Naive thymus-derived CD8-positive, alpha-beta T cell (primary cell): ENCODE data around the gene AQP3. TPM values are rescaled to one million over a fixed set of nuclear protein-coding genes. Genes with fewer than 3 reads are reported as not detected.
"Not testable (repeated sequence)": the region's sequence is repeated elsewhere in the genome, so short reads cannot be mapped to it uniquely, and the experiment has no call there.

Experiments used
- ATAC-seq, 2 donors: fragments of 150-1000 bp; cut with Tn5 transposase in 1 of 2; sonication (Bioruptor Pico), chemical (Tn5 transposase) in 1 of 2; 1 replicate in 1 of 2; 2 replicates in 1 of 2; pipeline ENCODE4 v1.10.0; 2021; ENCODE audit warnings: mild to moderate bottlenecking in 2 of 2, moderate library complexity in 2 of 2
- POLR2A ChIA-PET: fragments of 350-600 bp; sonication (Branson Sonifier 250); formaldehyde crosslinking; loops from one replicate; lab custom pipeline; 2021; ENCODE audit warnings: antibody characterized with exemption; lab: Charles Lee
- DNase-seq, 10 donors: peaks; one replicate each; pipeline versions ENCODE4 v3.0.0 to v3.0.0-alpha.2; 2020 to 2022
- H3K27ac Mint-ChIP-seq, 10 donors: one replicate each; pipeline ENCODE4 v1.8.0; 2020 to 2022; ENCODE audit warnings: mild to moderate bottlenecking in 10 of 10, mixed read lengths in 10 of 10, moderate library complexity in 4 of 10, inconsistent platforms in 1 of 10
- H3K27me3 Mint-ChIP-seq, 5 donors: one replicate each; pipeline ENCODE4 v1.8.0; 2021 to 2022; ENCODE audit warnings: mixed read lengths in 5 of 5
- H3K36me3 Mint-ChIP-seq, 3 donors: one replicate each; pipeline ENCODE4 v1.8.0; 2020 to 2022; ENCODE audit warnings: mixed read lengths in 3 of 3, mild to moderate bottlenecking in 2 of 3, inconsistent platforms in 1 of 3
- H3K4me1 Mint-ChIP-seq, 4 donors: one replicate each; pipeline ENCODE4 v1.8.0; 2021 to 2022; ENCODE audit warnings: mixed read lengths in 4 of 4
- H3K4me3 Mint-ChIP-seq, 10 donors: one replicate each; pipeline ENCODE4 v1.8.0; 2020 to 2022; ENCODE audit warnings: mild to moderate bottlenecking in 10 of 10, mixed read lengths in 10 of 10, moderate library complexity in 6 of 10, inconsistent platforms in 1 of 10
- H3K9me3 Mint-ChIP-seq, 9 donors: one replicate each; pipeline ENCODE4 v1.8.0; 2020 to 2022; ENCODE audit warnings: mixed read lengths in 9 of 9, mild to moderate bottlenecking in 3 of 9, inconsistent platforms in 1 of 9, moderate library complexity in 1 of 9
- microRNA-seq: library from miRNA; unstranded; fragments of <30 nt; microRNA quantifications from one replicate; pipeline ENCODE4 v1.2.0, GENCODE V29; 2022; ENCODE audit warnings: borderline microRNAs expressed
- polyA plus RNA-seq, 3 donors: library from polyadenylated mRNA; unstranded; fragments of 300-500 nt; fragmentation: Illumina TruSeq; gene quantifications; one replicate each; pipeline ENCODE4 v1.2.3, GENCODE V29; 2021
- total RNA-seq, 8 experiments: library from RNA in 2 of 8; stranded (reverse) in 2 of 8; gene quantifications; one replicate each; pipeline ENCODE4 v1.2.3 and lab custom pipeline; 2021 to 2026

Gene AQP3
- total and polyA plus RNA-seq, 5 experiments from 2014 or later, result 71.6 to 166 (median 124) TPM

GRCh38 chr9:33403941-33404787 is 43.2 kb downstream of the AQP3 start:
- no peak for ATAC-seq
- Mint-ChIP-seq H3K9me3 (no peaks in the 10 kb centered on the region), H3K27me3 (no peaks in the 10 kb centered on the region), H3K4me3 (no peak overlapping the region), H3K27ac (peak overlapping the region in 8 of 10 donors; percentile 32 to 88 (median 58)), H3K4me1 (peaks cover 3 to 8% (median 5%) of the 10 kb centered on the region in 4 donors), H3K36me3 (no peaks in the 10 kb centered on the region)
- POLR2A ChIA-PET, result interaction anchor here (0.6 to 2.6 kb wide), 9 partner anchors 11 to 114 kb away, joined by 3 to 15 read pairs (median 4); partner anchors contain the start of genes AQP3, NFX1 and NOL6
- no peak for DNase-seq

GRCh38 chr9:33402371-33402770 is 45.0 kb downstream of the AQP3 start, which contains the start of gene AQP7:
Gene AQP7, minus strand, starts transcription at chr9:33402568. Its CDS starts 1,306 bp downstream, at chr9:33401262.
- peak within 1 kb of the TSS in 5 of 10 donors; percentile 8 to 91 (median 81) for H3K27ac Mint-ChIP-seq
- POLR2A ChIA-PET, result interaction anchor here (1.9 kb wide), 1 partner anchor 64 kb away, joined by 10 read pairs; no protein-coding TSS in a partner anchor

GRCh38 chr9:33401809-33402208 is 45.6 kb downstream of the AQP3 start:
- peak overlapping the region in 2 of 10 donors; percentile 8 to 91 for H3K27ac Mint-ChIP-seq
- H3K27me3 Mint-ChIP-seq, DNase-seq, H3K9me3 Mint-ChIP-seq, H3K36me3 Mint-ChIP-seq, H3K4me1 Mint-ChIP-seq, H3K4me3 Mint-ChIP-seq, POLR2A ChIA-PET, ATAC-seq: not testable (repeated sequence)

More at GRCh38 chr9:33402371-33402770, 45.0 kb downstream of the AQP3 start, which contains the start of gene AQP7:
- DNase-seq, ATAC-seq, H3K27me3 Mint-ChIP-seq, H3K4me1 Mint-ChIP-seq, H3K9me3 Mint-ChIP-seq, H3K36me3 Mint-ChIP-seq: not testable (repeated sequence)
- H3K4me3 Mint-ChIP-seq, result peak within 1 kb of the TSS in 1 of 10 donors; percentile 38

- H3K36me3 Mint-ChIP-seq, H3K27me3 Mint-ChIP-seq, DNase-seq, ATAC-seq, POLR2A ChIA-PET, H3K9me3 Mint-ChIP-seq, H3K4me1 Mint-ChIP-seq, H3K27ac Mint-ChIP-seq, H3K4me3 Mint-ChIP-seq: not testable (repeated sequence)
These were observed 48.3 kb downstream of the AQP3 start for GRCh38 chr9:33399047-33399446.

- H3K27me3 Mint-ChIP-seq, ATAC-seq, DNase-seq, POLR2A ChIA-PET, H3K4me3 Mint-ChIP-seq, H3K9me3 Mint-ChIP-seq, H3K36me3 Mint-ChIP-seq, H3K4me1 Mint-ChIP-seq: not testable (repeated sequence)
- peak overlapping the region in 2 of 10 donors; percentile 41 to 54 for H3K27ac Mint-ChIP-seq
These were observed 49.6 kb downstream of the AQP3 start for GRCh38 chr9:33397801-33398200.

- H3K27ac Mint-ChIP-seq, result peak overlapping the region in 2 of 10 donors; percentile 56 to 71
- H3K9me3 Mint-ChIP-seq, DNase-seq, H3K27me3 Mint-ChIP-seq, ATAC-seq, H3K4me3 Mint-ChIP-seq, H3K36me3 Mint-ChIP-seq, H3K4me1 Mint-ChIP-seq, POLR2A ChIA-PET: not testable (repeated sequence)
These were observed 52.1 kb downstream of the AQP3 start for GRCh38 chr9:33395159-33395879.

GRCh38 chr9:33393986-33394385 is 53.4 kb downstream of the AQP3 start:
- not testable (repeated sequence) for ATAC-seq, H3K27me3 Mint-ChIP-seq, H3K36me3 Mint-ChIP-seq, H3K4me1 Mint-ChIP-seq, H3K9me3 Mint-ChIP-seq, H3K4me3 Mint-ChIP-seq, DNase-seq
- POLR2A ChIA-PET, result interaction anchor here (1.1 kb wide), 1 partner anchor 54 kb away, joined by 3 read pairs; the partner anchor contains the start of gene AQP3
- H3K27ac Mint-ChIP-seq, result peak overlapping the region in 3 of 10 donors; percentile 10 to 61 (median 60)

GRCh38 chr9:33393581-33393980 is 53.8 kb downstream of the AQP3 start:
- DNase-seq (no peak), ATAC-seq (no peak)
- H3K4me1 Mint-ChIP-seq, result peaks cover 0 to 1% (median 0%) of the 10 kb centered on the region in 4 donors
- peak overlapping the region in 2 of 10 donors; percentile 61 to 64 for H3K27ac Mint-ChIP-seq
- H3K9me3 Mint-ChIP-seq, result no peaks in the 10 kb centered on the region
- H3K36me3 Mint-ChIP-seq, result no peaks in the 10 kb centered on the region
- no peak overlapping the region for H3K4me3 Mint-ChIP-seq
- no peaks in the 10 kb centered on the region for H3K27me3 Mint-ChIP-seq
- POLR2A ChIA-PET, result interaction anchor here (1.1 kb wide), 2 partner anchors 19 to 54 kb away, joined by 3 read pairs; partner anchors contain the start of gene AQP3

- not testable (repeated sequence) for ATAC-seq, H3K4me3 Mint-ChIP-seq, H3K27me3 Mint-ChIP-seq, DNase-seq, H3K36me3 Mint-ChIP-seq, H3K4me1 Mint-ChIP-seq, H3K9me3 Mint-ChIP-seq
- peak overlapping the region in 1 of 10 donors; percentile 64 for H3K27ac Mint-ChIP-seq
- POLR2A ChIA-PET, result interaction anchor here (0.6 to 1.1 kb wide), 2 partner anchors 18 to 59 kb away, joined by 3 to 4 read pairs; no protein-coding TSS in a partner anchor
These were observed 54.8 kb downstream of the AQP3 start for GRCh38 chr9:33392591-33393021.

Small RNA genes within 50 kb of the gene (microRNA-seq; reads per million reads assigned to microRNA genes)
- gene MIR6851, result not detected

Other genes starting within 250 kb of the AQP3 start
- not detected for gene SPINK4, start 207.4 kb downstream of the AQP3 start, total RNA-seq
- gene SPINK4, start 207.4 kb downstream of the AQP3 start, polyA plus RNA-seq, result not detected
- 10 to 100 TPM; 55.9 to 64.6 TPM for gene BAG1, start 182.9 kb downstream of the AQP3 start, total RNA-seq
- 10 to 100 TPM; 80.5 to 92.6 (median 86.8) TPM for gene BAG1, start 182.9 kb downstream of the AQP3 start, polyA plus RNA-seq
- gene CHMP5, start 182.5 kb downstream of the AQP3 start, total RNA-seq, result 10 to 100 TPM; 30.4 to 31.4 TPM
- 10 to 100 TPM; 38.7 to 40.0 (median 39.4) TPM for gene CHMP5, start 182.5 kb downstream of the AQP3 start, polyA plus RNA-seq
- gene NFX1, start 157.1 kb downstream of the AQP3 start, total RNA-seq, result 10 to 100 TPM; 70.3 to 70.5 TPM
- gene NFX1, start 157.1 kb downstream of the AQP3 start, polyA plus RNA-seq, result 10 to 100 TPM; 22.8 to 42.7 (median 31.6) TPM
- gene AQP7, start 45.0 kb downstream of the AQP3 start, total RNA-seq, result under 1 TPM in 1 of 2 experiments, not detected in 1; 0.71 TPM
- gene AQP7, start 45.0 kb downstream of the AQP3 start, polyA plus RNA-seq, result under 1 TPM in 1 of 3 donors, not detected in 2; 0.17 TPM
- 10 to 100 TPM; 42.7 to 47.2 TPM for gene NOL6, start 26.3 kb upstream of the AQP3 start, total RNA-seq
- gene NOL6, start 26.3 kb upstream of the AQP3 start, polyA plus RNA-seq, result 10 to 100 TPM; 13.5 to 29.2 (median 19.3) TPM
- gene ANKRD18B, start 76.7 kb upstream of the AQP3 start, total RNA-seq, result under 1 TPM in 1 of 2 experiments, not detected in 1; 0.88 TPM
- not detected for gene ANKRD18B, start 76.7 kb upstream of the AQP3 start, polyA plus RNA-seq